Measurements from ENCODE around the gene ZBTB8OS.

ZBTB8OS gene

DNA sequence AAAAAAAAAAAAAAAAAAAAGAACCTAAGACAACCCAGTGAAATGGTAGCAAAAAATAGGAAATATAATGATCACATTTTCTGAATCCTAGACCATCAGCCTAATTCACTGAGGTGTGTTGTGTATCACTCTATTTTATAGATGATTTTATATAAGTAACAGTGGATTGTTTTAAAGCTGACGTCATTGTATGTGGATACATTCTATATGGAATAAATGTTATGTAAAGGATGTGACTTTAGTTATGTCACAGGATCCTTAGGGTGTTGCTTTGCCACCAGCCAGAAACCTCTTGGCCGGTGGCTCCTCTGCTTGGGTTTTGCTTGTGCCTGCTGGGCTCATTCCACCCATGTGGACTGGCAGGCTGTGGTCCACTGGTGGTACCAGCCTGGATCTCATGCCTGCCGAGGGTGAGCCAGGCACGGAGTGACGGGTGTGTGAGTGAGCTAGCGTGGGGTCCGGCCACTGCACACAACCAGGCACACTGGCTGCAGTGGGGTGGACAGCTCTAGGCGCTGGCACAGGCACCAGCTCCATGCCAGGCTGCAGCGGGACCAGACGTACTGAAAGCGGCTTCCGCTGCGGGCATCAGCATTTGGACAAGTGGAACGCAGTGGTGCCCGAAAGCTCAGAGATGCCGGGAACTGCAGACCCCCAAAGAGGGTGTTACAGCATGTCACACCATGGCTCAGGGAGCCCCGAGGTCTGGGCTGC lies 44.5 kb downstream of the ZBTB8OS start:
- no peak for DNase-seq (ENCODE audit: low read depth in 1 of 2, low spot score in 1 of 2)
- Histone ChIP-seq H3K27ac (replicated peaks) (no peak overlapping the region), H3K4me3 (replicated peaks; ENCODE audit: insufficient read depth, low read length) (no peak overlapping the region), H3K27me3 (ENCODE audit: insufficient read depth, poor library complexity, severe bottlenecking) (no peaks in the 10 kb centered on the region)
- TF ChIP-seq POLR2AphosphoS5 (IDR thresholded peaks at IDR 0.05; ENCODE audit: low read depth) = no peak
- TF ChIP-seq CTCF (IDR thresholded peaks at IDR 0.05; ENCODE audit: insufficient read depth, low read length) = no peak
- TF ChIP-seq GABPA (IDR thresholded peaks at IDR 0.05; ENCODE audit: low read depth) = no peak
- no peak for TF ChIP-seq SPI1 (IDR thresholded peaks at IDR 0.05; ENCODE audit: borderline replicate concordance, low read depth)
- TF ChIP-seq, protein P1, sequence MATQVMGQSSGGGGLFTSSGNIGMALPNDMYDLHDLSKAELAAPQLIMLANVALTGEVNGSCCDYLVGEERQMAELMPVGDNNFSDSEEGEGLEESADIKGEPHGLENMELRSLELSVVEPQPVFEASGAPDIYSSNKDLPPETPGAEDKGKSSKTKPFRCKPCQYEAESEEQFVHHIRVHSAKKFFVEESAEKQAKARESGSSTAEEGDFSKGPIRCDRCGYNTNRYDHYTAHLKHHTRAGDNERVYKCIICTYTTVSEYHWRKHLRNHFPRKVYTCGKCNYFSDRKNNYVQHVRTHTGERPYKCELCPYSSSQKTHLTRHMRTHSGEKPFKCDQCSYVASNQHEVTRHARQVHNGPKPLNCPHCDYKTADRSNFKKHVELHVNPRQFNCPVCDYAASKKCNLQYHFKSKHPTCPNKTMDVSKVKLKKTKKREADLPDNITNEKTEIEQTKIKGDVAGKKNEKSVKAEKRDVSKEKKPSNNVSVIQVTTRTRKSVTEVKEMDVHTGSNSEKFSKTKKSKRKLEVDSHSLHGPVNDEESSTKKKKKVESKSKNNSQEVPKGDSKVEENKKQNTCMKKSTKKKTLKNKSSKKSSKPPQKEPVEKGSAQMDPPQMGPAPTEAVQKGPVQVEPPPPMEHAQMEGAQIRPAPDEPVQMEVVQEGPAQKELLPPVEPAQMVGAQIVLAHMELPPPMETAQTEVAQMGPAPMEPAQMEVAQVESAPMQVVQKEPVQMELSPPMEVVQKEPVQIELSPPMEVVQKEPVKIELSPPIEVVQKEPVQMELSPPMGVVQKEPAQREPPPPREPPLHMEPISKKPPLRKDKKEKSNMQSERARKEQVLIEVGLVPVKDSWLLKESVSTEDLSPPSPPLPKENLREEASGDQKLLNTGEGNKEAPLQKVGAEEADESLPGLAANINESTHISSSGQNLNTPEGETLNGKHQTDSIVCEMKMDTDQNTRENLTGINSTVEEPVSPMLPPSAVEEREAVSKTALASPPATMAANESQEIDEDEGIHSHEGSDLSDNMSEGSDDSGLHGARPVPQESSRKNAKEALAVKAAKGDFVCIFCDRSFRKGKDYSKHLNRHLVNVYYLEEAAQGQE (IDR thresholded peaks at IDR 0.05; ENCODE audit: insufficient replicate concordance, low read depth) = no peak

DNA sequence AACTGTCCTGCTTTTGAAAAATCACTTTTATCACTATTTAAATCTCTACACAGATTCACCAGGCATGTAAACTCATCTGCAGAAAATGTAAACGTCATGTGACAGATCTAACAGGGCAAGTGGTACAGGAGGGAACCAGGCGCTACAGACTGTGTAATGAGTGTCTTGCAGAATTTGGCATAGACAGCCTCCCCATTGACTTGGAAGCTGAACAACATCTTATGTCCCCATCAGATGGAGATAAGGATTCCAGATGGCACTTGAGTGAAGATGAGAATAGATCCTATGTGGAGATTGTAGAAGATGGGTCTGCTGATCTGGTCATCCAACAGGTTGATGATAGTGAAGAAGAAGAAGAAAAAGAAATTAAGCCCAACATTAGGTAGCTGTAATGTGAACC lies 50.3 kb downstream of the ZBTB8OS start:
- Histone ChIP-seq H3K27ac (replicated peaks) (no peak overlapping the region), H3K27me3 (ENCODE audit: insufficient read depth, poor library complexity, severe bottlenecking) (no peaks in the 10 kb centered on the region), H3K4me3 (replicated peaks; ENCODE audit: insufficient read depth, low read length) (no peak overlapping the region)
- no peak for DNase-seq (ENCODE audit: low read depth in 1 of 2, low spot score in 1 of 2)
- no peak for TF ChIP-seq SPI1 (IDR thresholded peaks at IDR 0.05; ENCODE audit: borderline replicate concordance, low read depth)
- no peak for TF ChIP-seq CTCF (IDR thresholded peaks at IDR 0.05; ENCODE audit: insufficient read depth, low read length)
- no peak for TF ChIP-seq GABPA (IDR thresholded peaks at IDR 0.05; ENCODE audit: low read depth)
- TF ChIP-seq, protein P1 (IDR thresholded peaks at IDR 0.05; ENCODE audit: insufficient replicate concordance, low read depth) = no peak
- no peak for TF ChIP-seq POLR2AphosphoS5 (IDR thresholded peaks at IDR 0.05; ENCODE audit: low read depth)

DNA sequence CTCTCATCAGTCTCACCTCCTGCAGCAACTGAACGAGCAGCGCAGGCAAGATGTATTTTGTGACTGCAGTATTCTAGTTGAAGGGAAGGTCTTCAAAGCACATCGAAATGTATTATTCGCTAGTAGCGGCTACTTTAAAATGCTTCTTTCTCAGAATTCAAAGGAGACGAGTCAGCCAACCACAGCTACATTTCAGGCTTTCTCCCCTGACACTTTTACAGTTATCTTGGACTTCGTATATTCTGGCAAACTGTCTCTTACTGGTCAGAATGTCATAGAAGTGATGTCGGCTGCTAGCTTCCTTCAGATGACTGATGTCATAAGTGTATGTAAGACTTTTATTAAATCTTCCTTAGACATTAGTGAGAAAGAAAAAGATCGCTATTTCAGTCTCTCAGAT lies 57.4 kb downstream of the ZBTB8OS start:
- DNase-seq (ENCODE audit: low read depth in 1 of 2, low spot score in 1 of 2) = no peak
- Histone ChIP-seq H3K27me3 (ENCODE audit: insufficient read depth, poor library complexity, severe bottlenecking) (no peaks in the 10 kb centered on the region), H3K4me3 (replicated peaks; ENCODE audit: insufficient read depth, low read length) (no peak overlapping the region), H3K27ac (replicated peaks) (no peak overlapping the region)
- TF ChIP-seq GABPA (IDR thresholded peaks at IDR 0.05; ENCODE audit: low read depth) (no peak), POLR2AphosphoS5 (IDR thresholded peaks at IDR 0.05; ENCODE audit: low read depth) (no peak), SPI1 (IDR thresholded peaks at IDR 0.05; ENCODE audit: borderline replicate concordance, low read depth) (no peak), CTCF (IDR thresholded peaks at IDR 0.05; ENCODE audit: insufficient read depth, low read length) (no peak)
- TF ChIP-seq, protein P1 (IDR thresholded peaks at IDR 0.05; ENCODE audit: insufficient replicate concordance, low read depth) = no peak

All from HL-60 (cell line).